Kidney epithelial cell (primary cell): ENCODE measurements around the gene LETMD1. TPM values are rescaled to one million over a fixed set of nuclear protein-coding genes. Genes with fewer than 3 reads are reported as not detected.

Experiments used
- DNase-seq: peaks from one replicate; pipeline ENCODE4 v3.0.0-alpha.2; 2010; ENCODE audit warnings: low read depth
- H3K27me3 ChIP-seq: 2 replicates; pipeline ENCODE4 v1.6.0; 2011; ENCODE audit warnings: low read length; ENCODE audit not compliant: control insufficient read depth, insufficient read depth
- H3K36me3 ChIP-seq: 2 replicates; pipeline ENCODE4 v1.5.1; 2011; ENCODE audit warnings: low read length; ENCODE audit not compliant: control insufficient read depth, insufficient read depth
- H3K4me3 ChIP-seq: 2 replicates; pipeline ENCODE4 v1.5.1; 2011; ENCODE audit warnings: low read depth, mild to moderate bottlenecking, control low read depth, low read length
- CTCF ChIP-seq: IDR thresholded peaks from 2 replicates; pipeline ENCODE4 v1.5.1; 2011; ENCODE audit warnings: mild to moderate bottlenecking, moderate library complexity, low read length, control low read depth, inconsistent platforms; ENCODE audit not compliant: insufficient read depth, poor library complexity, severe bottlenecking
- total RNA-seq: library from RNA; depleted of rRNA; stranded (reverse); fragments of >200 nt; gene quantifications from 2 replicates; pipeline ENCODE4 v1.2.3, GENCODE V29; 2015

Gene LETMD1
- total RNA-seq, 1 donor from 2014 or later: 37.9 TPM

DNA sequence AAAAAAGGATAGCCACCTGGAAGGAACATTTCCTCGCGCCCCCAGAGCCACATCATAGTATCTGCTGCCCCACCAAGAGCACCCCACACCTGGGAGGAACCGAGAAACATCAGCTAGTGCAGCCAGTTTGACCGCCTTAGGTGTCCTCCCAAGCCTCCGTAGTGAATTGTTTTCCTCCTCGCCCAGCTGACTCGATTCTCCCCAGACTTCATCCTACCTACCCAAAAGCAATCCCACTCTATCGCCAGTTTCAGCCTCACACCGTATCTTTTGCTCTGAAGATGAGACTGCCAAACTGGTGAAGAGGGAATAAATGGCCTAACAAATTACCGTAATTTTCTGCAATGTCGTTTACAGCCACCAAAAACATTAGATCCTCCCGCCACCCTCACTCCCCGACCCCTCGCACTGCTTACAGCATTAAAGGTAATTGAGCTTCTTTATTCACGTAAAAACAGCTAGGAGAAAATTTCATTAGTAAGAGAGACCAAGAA is 20.7 kb upstream of the LETMD1 start:
- no peak for TF ChIP-seq CTCF
- H3K36me3 ChIP-seq: no peaks in the 10 kb centered on the region
- no peaks in the 10 kb centered on the region for H3K27me3 ChIP-seq
- DNase-seq: no peak
- H3K4me3 ChIP-seq: no peak overlapping the region

- DNase-seq: no peak
- peak; percentile 36 for TF ChIP-seq CTCF
- no peaks in the 10 kb centered on the region for H3K27me3 ChIP-seq
- H3K4me3 ChIP-seq: no peak overlapping the region
- H3K36me3 ChIP-seq: no peaks in the 10 kb centered on the region
Measured at GRCh38 chr12:51028126-51028812, 19.9 kb upstream of the LETMD1 start.

DNA sequence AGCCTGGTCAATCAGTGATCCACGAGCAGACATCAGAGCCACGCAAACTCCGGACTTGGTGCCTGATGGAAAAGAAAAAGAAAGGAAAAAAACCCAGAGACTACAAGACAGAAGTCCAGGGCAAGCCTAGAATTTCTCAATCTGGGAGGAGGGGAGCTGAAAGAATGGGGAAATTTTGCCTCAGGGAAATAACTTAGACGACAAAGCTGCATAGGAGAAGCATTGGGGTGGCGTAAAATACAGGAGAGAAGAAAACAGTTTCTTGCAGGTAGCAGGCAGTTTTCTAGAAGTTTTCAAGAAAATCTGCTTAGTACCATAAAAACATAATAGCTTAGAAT is 19.3 kb upstream of the LETMD1 start:
- H3K4me3 ChIP-seq: no peak overlapping the region
- DNase-seq: no peak
- H3K27me3 ChIP-seq: no peaks in the 10 kb centered on the region
- no peak for TF ChIP-seq CTCF
- H3K36me3 ChIP-seq: no peaks in the 10 kb centered on the region

GRCh38 chr12:51033048-51033447 is 15.1 kb upstream of the LETMD1 start:
- DNase-seq: no peak
- H3K27me3 ChIP-seq: no peaks in the 10 kb centered on the region
- no peaks in the 10 kb centered on the region for H3K36me3 ChIP-seq
- no peak overlapping the region for H3K4me3 ChIP-seq
- TF ChIP-seq CTCF: no peak

- no peaks in the 10 kb centered on the region for H3K36me3 ChIP-seq
- TF ChIP-seq CTCF: no peak
Measured at GRCh38 chr12:51033457-51034089, 14.6 kb upstream of the LETMD1 start.

More at GRCh38 chr12:51033457-51034089, 14.6 kb upstream of the LETMD1 start:
- H3K4me3 ChIP-seq: no peak overlapping the region
- H3K27me3 ChIP-seq: no peaks in the 10 kb centered on the region
- no peak for DNase-seq
